Measurements from ENCODE around the gene CLDND2.

DNA sequence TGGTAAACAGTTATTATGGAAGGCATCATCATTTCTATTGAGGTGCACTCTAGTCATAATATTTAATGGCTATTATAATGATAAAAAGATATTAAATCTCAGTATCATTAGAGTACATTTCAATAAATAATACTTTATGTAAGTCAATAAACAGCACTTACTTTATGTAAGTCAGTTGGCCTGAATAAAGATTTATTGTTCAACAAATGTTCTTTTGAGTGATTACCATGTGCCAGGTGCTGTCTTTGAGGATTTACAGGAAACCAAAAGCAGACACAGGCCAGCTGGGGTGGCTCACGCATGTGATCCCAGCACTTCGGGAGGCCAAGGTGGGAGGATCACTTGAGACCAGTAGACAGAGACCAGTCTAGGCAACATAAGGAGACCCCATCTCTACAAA is 8.6 kb upstream of the CLDND2 start:
- TF ChIP-seq, protein P1, sequence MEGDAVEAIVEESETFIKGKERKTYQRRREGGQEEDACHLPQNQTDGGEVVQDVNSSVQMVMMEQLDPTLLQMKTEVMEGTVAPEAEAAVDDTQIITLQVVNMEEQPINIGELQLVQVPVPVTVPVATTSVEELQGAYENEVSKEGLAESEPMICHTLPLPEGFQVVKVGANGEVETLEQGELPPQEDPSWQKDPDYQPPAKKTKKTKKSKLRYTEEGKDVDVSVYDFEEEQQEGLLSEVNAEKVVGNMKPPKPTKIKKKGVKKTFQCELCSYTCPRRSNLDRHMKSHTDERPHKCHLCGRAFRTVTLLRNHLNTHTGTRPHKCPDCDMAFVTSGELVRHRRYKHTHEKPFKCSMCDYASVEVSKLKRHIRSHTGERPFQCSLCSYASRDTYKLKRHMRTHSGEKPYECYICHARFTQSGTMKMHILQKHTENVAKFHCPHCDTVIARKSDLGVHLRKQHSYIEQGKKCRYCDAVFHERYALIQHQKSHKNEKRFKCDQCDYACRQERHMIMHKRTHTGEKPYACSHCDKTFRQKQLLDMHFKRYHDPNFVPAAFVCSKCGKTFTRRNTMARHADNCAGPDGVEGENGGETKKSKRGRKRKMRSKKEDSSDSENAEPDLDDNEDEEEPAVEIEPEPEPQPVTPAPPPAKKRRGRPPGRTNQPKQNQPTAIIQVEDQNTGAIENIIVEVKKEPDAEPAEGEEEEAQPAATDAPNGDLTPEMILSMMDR (IDR thresholded peaks at IDR 0.05; ENCODE audit: borderline replicate concordance, extremely low read depth, low read length, poor library complexity, severe bottlenecking) = no peak
- TF ChIP-seq EZH2 (IDR thresholded peaks at IDR 0.05; ENCODE audit: borderline replicate concordance, low read depth, low read length, severe bottlenecking) = no peak
